Breast epithelium (tissue), 4 donors: Measurements from ENCODE around the gene PLS1. TPM values are rescaled to one million over a fixed set of nuclear protein-coding genes. Genes with fewer than 3 reads are reported as not detected.
A peak's percentile ranks its signal among the peaks of the same experiment; 100 is the strongest.
"Not testable (repeated sequence)": the region's sequence is repeated elsewhere in the genome, so short reads cannot be mapped to it uniquely, and the experiment has no call there.

Experiments
- DNase-seq, 2 donors: peaks; one replicate each; pipeline ENCODE4 v3.0.0-alpha.2; 2019; ENCODE audit warnings: low spot score in 2 of 2
- H3K27ac ChIP-seq, 2 donors: fragments of 200-600 bp; sonication (generic) in 1 of 2; one replicate each; pipeline ENCODE4 v1.5.1; 2016 to 2019; ENCODE audit warnings: mild to moderate bottlenecking in 1 of 2
- H3K27me3 ChIP-seq, 2 donors: fragments of 200-600 bp; sonication (generic) in 1 of 2; one replicate each; pipeline versions ENCODE4 v1.5.1 to v1.6.0; 2017 to 2019; ENCODE audit warnings: control low read depth in 1 of 2, mild to moderate bottlenecking in 1 of 2
- H3K36me3 ChIP-seq: fragments of 200-600 bp; one replicate; pipeline ENCODE4 v1.5.1; 2019
- H3K4me1 ChIP-seq, 2 donors: fragments of 200-600 bp; sonication (generic); one replicate each; pipeline ENCODE4 v1.5.1; 2016 to 2019; ENCODE audit warnings: control low read depth in 1 of 2
- H3K4me3 ChIP-seq, 3 donors: fragments of 200-600 bp; sonication (generic); 1 replicate in 2 of 3; 2 replicates in 1 of 3; pipeline ENCODE4 v1.5.1; 2016 to 2019; ENCODE audit warnings: mild to moderate bottlenecking in 3 of 3, moderate library complexity in 2 of 3
- H3K9me3 ChIP-seq, 2 donors: fragments of 200-600 bp; sonication (generic) in 1 of 2; one replicate each; pipeline ENCODE4 v1.5.1; 2016 to 2019; ENCODE audit warnings: control low read depth in 1 of 2
- CTCF ChIP-seq, 3 donors: fragments of 450-650 bp; IDR thresholded peaks; one replicate each; pipeline ENCODE4 v1.5.1; 2016 to 2017; ENCODE audit warnings: antibody characterized with exemption in 3 of 3, mild to moderate bottlenecking in 3 of 3, moderate library complexity in 3 of 3
- POLR2A ChIP-seq: fragments of 450-650 bp; IDR thresholded peaks from one replicate; pipeline ENCODE4 v1.6.1; 2016; ENCODE audit warnings: antibody characterized with exemption, mild to moderate bottlenecking, moderate library complexity
- POLR2AphosphoS5 ChIP-seq, 3 donors: sonication (generic); formaldehyde crosslinking; IDR thresholded peaks; one replicate each; pipeline ENCODE4 v1.6.1; 2017; ENCODE audit warnings: antibody characterized with exemption in 3 of 3
- intact Hi-C: fragments of 100-400 bp; cut with DNase I; formaldehyde crosslinking; loops from one replicate; pipeline ENCODE4 v1.15.1; 2023; ENCODE audit warnings: low total_unique reads
- total RNA-seq, 3 donors: library from RNA; depleted of rRNA; stranded (reverse); fragments of >200 nt; gene quantifications; one replicate each; pipeline ENCODE4 v1.1.0, GENCODE V29; 2016

PLS1 gene
- total RNA-seq: 10 to 100 TPM in 2 of 3 donors, 1 to 10 TPM in 1; 1.6 to 18.4 (median 15.7) TPM

- peak in 1 of 3 donors; percentile 12 for TF ChIP-seq CTCF (IDR thresholded peaks at IDR 0.05)
- TF ChIP-seq POLR2A: no peak
- peak in 2 of 3 donors; percentile 17 to 42 for TF ChIP-seq POLR2AphosphoS5 (IDR thresholded peaks at IDR 0.05)
- H3K9me3 ChIP-seq: no peaks in the 10 kb centered on the region
- H3K4me3 ChIP-seq: peak within 1 kb of the TSS; percentile 60 to 88 (median 71)
- H3K27me3 ChIP-seq: no peaks in the 10 kb centered on the region
- H3K4me1 ChIP-seq: no peaks in the 10 kb centered on the region
- DNase-seq: peak; percentile 85 to 88
- no peaks in the 10 kb centered on the region for H3K36me3 ChIP-seq
- peak within 1 kb of the TSS; percentile 69 to 87 for H3K27ac ChIP-seq
- intact Hi-C loops: no loop called here
These were observed at the start of gene PLS1 for GRCh38 chr3:142595951-142596725. TSS of gene PLS1 (plus strand) at chr3:142596393. CDS start at chr3:142664238, 67,845 bp downstream.

- Histone ChIP-seq H3K4me3 (no peak overlapping the region), H3K4me1 (no peaks in the 10 kb centered on the region), H3K36me3 (no peaks in the 10 kb centered on the region), H3K9me3 (no peaks in the 10 kb centered on the region), H3K27me3 (no peaks in the 10 kb centered on the region), H3K27ac (no peak overlapping the region)
- intact Hi-C loops: no loop called here
- DNase-seq: no peak
- TF ChIP-seq POLR2AphosphoS5 (IDR thresholded peaks at IDR 0.05): no peak
- TF ChIP-seq POLR2A: no peak
- TF ChIP-seq CTCF (IDR thresholded peaks at IDR 0.05): no peak
These were observed 46.2 kb upstream of the PLS1 start for GRCh38 chr3:142549986-142550385.

GRCh38 chr3:142552579-142552978 lies 43.6 kb upstream of the PLS1 start:
- H3K27me3 ChIP-seq, H3K4me3 ChIP-seq, intact Hi-C loops, H3K9me3 ChIP-seq, DNase-seq, H3K4me1 ChIP-seq, H3K36me3 ChIP-seq, H3K27ac ChIP-seq: not testable (repeated sequence)

- H3K27me3 ChIP-seq: no peaks in the 10 kb centered on the region
- no peak for DNase-seq
- H3K36me3 ChIP-seq: no peaks in the 10 kb centered on the region
- no peaks in the 10 kb centered on the region for H3K4me1 ChIP-seq
- no peak overlapping the region for H3K27ac ChIP-seq
- H3K9me3 ChIP-seq: no peaks in the 10 kb centered on the region
- intact Hi-C loops: no loop called here
- H3K4me3 ChIP-seq: no peak overlapping the region
- TF ChIP-seq CTCF (IDR thresholded peaks at IDR 0.05) (no peak), POLR2AphosphoS5 (IDR thresholded peaks at IDR 0.05) (no peak), POLR2A (no peak)
These were observed 42.5 kb upstream of the PLS1 start for GRCh38 chr3:142553741-142554140.

- no peaks in the 10 kb centered on the region for H3K36me3 ChIP-seq
These were observed 36.1 kb upstream of the PLS1 start for GRCh38 chr3:142560118-142560517.

GRCh38 chr3:142563496-142563997 lies 32.6 kb upstream of the PLS1 start:
- H3K36me3 ChIP-seq: no peaks in the 10 kb centered on the region
- TF ChIP-seq CTCF (IDR thresholded peaks at IDR 0.05): no peak
- no peak for TF ChIP-seq POLR2AphosphoS5 (IDR thresholded peaks at IDR 0.05)
- TF ChIP-seq POLR2A: no peak
- intact Hi-C loops: no loop called here

More at GRCh38 chr3:142560118-142560517, 36.1 kb upstream of the PLS1 start:
- intact Hi-C loops: no loop called here
- Histone ChIP-seq H3K27me3 (no peaks in the 10 kb centered on the region), H3K4me1 (no peaks in the 10 kb centered on the region), H3K9me3 (no peaks in the 10 kb centered on the region), H3K27ac (no peak overlapping the region), H3K4me3 (no peak overlapping the region)
- no peak for TF ChIP-seq POLR2AphosphoS5 (IDR thresholded peaks at IDR 0.05)
- DNase-seq: no peak

More at GRCh38 chr3:142563496-142563997, 32.6 kb upstream of the PLS1 start:
- no peaks in the 10 kb centered on the region for H3K9me3 ChIP-seq
- DNase-seq: no peak
- H3K27me3 ChIP-seq: no peaks in the 10 kb centered on the region
- H3K4me3 ChIP-seq: no peak overlapping the region
- no peaks in the 10 kb centered on the region for H3K4me1 ChIP-seq
- no peak overlapping the region for H3K27ac ChIP-seq
